ENCODE measurements around the gene DNAJB8.

- TF ChIP-seq POLR2A (IDR thresholded peaks at IDR 0.05; ENCODE audit: low read length) (no peak), JUN (IDR thresholded peaks at IDR 0.05) (no peak), KDM1A (IDR thresholded peaks at IDR 0.05; ENCODE audit: low read depth) (no peak), FOSL2 (IDR thresholded peaks at IDR 0.05) (no peak), FOSL2 (CRISPR knock-in tag; IDR thresholded peaks at IDR 0.05) (no peak), KDM5A (IDR thresholded peaks at IDR 0.05) (no peak), CTCF (IDR thresholded peaks at IDR 0.05) (no peak), TP53 (CRISPR knock-in tag; IDR thresholded peaks at IDR 0.05) (no peak), MAX (IDR thresholded peaks at IDR 0.05) (no peak), RAD21 (conservative IDR thresholded peaks at IDR 0.05 in 1 of 2, IDR thresholded peaks at IDR 0.05 in 1 of 2) (no peak), CHD4 (IDR thresholded peaks at IDR 0.05; ENCODE audit: borderline replicate concordance) (no peak), CBX2 (IDR thresholded peaks at IDR 0.05; ENCODE audit: borderline replicate concordance, low read depth) (no peak), PBX3 (IDR thresholded peaks at IDR 0.05) (no peak)
- TF ChIP-seq, protein P1, sequence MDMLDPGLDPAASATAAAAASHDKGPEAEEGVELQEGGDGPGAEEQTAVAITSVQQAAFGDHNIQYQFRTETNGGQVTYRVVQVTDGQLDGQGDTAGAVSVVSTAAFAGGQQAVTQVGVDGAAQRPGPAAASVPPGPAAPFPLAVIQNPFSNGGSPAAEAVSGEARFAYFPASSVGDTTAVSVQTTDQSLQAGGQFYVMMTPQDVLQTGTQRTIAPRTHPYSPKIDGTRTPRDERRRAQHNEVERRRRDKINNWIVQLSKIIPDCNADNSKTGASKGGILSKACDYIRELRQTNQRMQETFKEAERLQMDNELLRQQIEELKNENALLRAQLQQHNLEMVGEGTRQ (IDR thresholded peaks at IDR 0.05): no peak
Measured at GRCh38 chr3:128429275-128429674, 37.4 kb downstream of the DNAJB8 start.

Data from A549 (cell line).